ENCODE results near the gene TNIK. TPM values are rescaled to one million over a fixed set of nuclear protein-coding genes. Genes with fewer than 3 reads are reported as not detected.

Gene TNIK
- total RNA-seq, 1 donor from 2014 or later = 28.5 TPM

GRCh38 chr3:171212648-171213047 lies 247.6 kb downstream of the TNIK start:
- no peak for DNase-seq (ENCODE audit: extremely low read depth, low read depth, low spot score)

- DNase-seq (ENCODE audit: extremely low read depth, low read depth, low spot score) = no peak
Measured at GRCh38 chr3:171206283-171206682, 253.9 kb downstream of the TNIK start.

- DNase-seq (ENCODE audit: extremely low read depth, low read depth, low spot score) = no peak
Measured at GRCh38 chr3:171204942-171205341, 255.3 kb downstream of the TNIK start.

- DNase-seq (ENCODE audit: extremely low read depth, low read depth, low spot score) = no peak
Measured at GRCh38 chr3:171201825-171202224, 258.4 kb downstream of the TNIK start.

GRCh38 chr3:171200750-171201088 lies 259.5 kb downstream of the TNIK start:
- no peak for DNase-seq (ENCODE audit: extremely low read depth, low read depth, low spot score)

- DNase-seq (ENCODE audit: extremely low read depth, low read depth, low spot score) = no peak
Measured at GRCh38 chr3:171200052-171200749, 260.0 kb downstream of the TNIK start.

- DNase-seq (ENCODE audit: extremely low read depth, low read depth, low spot score) = no peak
Measured at GRCh38 chr3:171199473-171199829, 260.8 kb downstream of the TNIK start.

GRCh38 chr3:171198781-171199472 lies 261.3 kb downstream of the TNIK start:
- DNase-seq (ENCODE audit: extremely low read depth, low read depth, low spot score) = no peak

- DNase-seq (ENCODE audit: extremely low read depth, low read depth, low spot score) = no peak
Measured at GRCh38 chr3:171195686-171196085, 264.5 kb downstream of the TNIK start.

GRCh38 chr3:171194965-171195364 lies 265.2 kb downstream of the TNIK start:
- DNase-seq (ENCODE audit: extremely low read depth, low read depth, low spot score) = no peak

- no peak for DNase-seq (ENCODE audit: extremely low read depth, low read depth, low spot score)
Measured at GRCh38 chr3:171193693-171194092, 266.5 kb downstream of the TNIK start.

- DNase-seq (ENCODE audit: extremely low read depth, low read depth, low spot score) = no peak
Measured at GRCh38 chr3:171192176-171192854, 267.9 kb downstream of the TNIK start.

- DNase-seq (ENCODE audit: extremely low read depth, low read depth, low spot score) = no peak
Measured at GRCh38 chr3:171190668-171191067, 269.5 kb downstream of the TNIK start.

GRCh38 chr3:171189394-171190080 lies 270.7 kb downstream of the TNIK start:
- no peak for DNase-seq (ENCODE audit: extremely low read depth, low read depth, low spot score)

GRCh38 chr3:171187706-171188290 lies 272.4 kb downstream of the TNIK start:
- no peak for DNase-seq (ENCODE audit: extremely low read depth, low read depth, low spot score)

GRCh38 chr3:171186817-171187500 lies 273.2 kb downstream of the TNIK start:
- no peak for DNase-seq (ENCODE audit: extremely low read depth, low read depth, low spot score)

GRCh38 chr3:171186383-171186782 lies 273.8 kb downstream of the TNIK start:
- no peak for DNase-seq (ENCODE audit: extremely low read depth, low read depth, low spot score)

- no peak for DNase-seq (ENCODE audit: extremely low read depth, low read depth, low spot score)
Measured at GRCh38 chr3:171185959-171186358, 274.2 kb downstream of the TNIK start.

GRCh38 chr3:171184372-171184771 lies 275.8 kb downstream of the TNIK start:
- DNase-seq (ENCODE audit: extremely low read depth, low read depth, low spot score) = no peak

GRCh38 chr3:171183042-171183441 lies 277.2 kb downstream of the TNIK start:
- DNase-seq (ENCODE audit: extremely low read depth, low read depth, low spot score) = no peak
